22Rv1 (cell line): ENCODE measurements around the gene TAF8.

ENCODE experiments used
- ZFX ChIP-seq: fragments of 450-650 bp; IDR thresholded peaks from 2 replicates; pipeline ENCODE4 v1.6.1; 2017; ENCODE audit warnings: antibody characterized with exemption, borderline replicate concordance
- TF ChIP-seq, protein P1 (sequence below): fragments of 450-650 bp; IDR thresholded peaks from 2 replicates; pipeline ENCODE4 v1.5.1; 2017; ENCODE audit warnings: mild to moderate bottlenecking

GRCh38 chr6:42029062-42029685 lies 21.1 kb upstream of the TAF8 start:
- TF ChIP-seq, protein P1, sequence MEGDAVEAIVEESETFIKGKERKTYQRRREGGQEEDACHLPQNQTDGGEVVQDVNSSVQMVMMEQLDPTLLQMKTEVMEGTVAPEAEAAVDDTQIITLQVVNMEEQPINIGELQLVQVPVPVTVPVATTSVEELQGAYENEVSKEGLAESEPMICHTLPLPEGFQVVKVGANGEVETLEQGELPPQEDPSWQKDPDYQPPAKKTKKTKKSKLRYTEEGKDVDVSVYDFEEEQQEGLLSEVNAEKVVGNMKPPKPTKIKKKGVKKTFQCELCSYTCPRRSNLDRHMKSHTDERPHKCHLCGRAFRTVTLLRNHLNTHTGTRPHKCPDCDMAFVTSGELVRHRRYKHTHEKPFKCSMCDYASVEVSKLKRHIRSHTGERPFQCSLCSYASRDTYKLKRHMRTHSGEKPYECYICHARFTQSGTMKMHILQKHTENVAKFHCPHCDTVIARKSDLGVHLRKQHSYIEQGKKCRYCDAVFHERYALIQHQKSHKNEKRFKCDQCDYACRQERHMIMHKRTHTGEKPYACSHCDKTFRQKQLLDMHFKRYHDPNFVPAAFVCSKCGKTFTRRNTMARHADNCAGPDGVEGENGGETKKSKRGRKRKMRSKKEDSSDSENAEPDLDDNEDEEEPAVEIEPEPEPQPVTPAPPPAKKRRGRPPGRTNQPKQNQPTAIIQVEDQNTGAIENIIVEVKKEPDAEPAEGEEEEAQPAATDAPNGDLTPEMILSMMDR, result no peak
- TF ChIP-seq ZFX, result no peak
